Pancreas (tissue), 10 donors: ENCODE data around the gene CA9. TPM values are rescaled to one million over a fixed set of nuclear protein-coding genes. Genes with fewer than 3 reads are reported as not detected.

ENCODE experiments used
- ATAC-seq, 4 donors: fragments of 200-7000 bp; cut with Tn5 transposase; one replicate each; pipeline versions ENCODE4 v1.8.0 to v1.9.1; 2020; ENCODE audit warnings: mild to moderate bottlenecking in 4 of 4, moderate library complexity in 4 of 4
- DNase-seq, 6 donors: peaks; one replicate each; pipeline ENCODE4 v3.0.0-alpha.2; 2020
- FAIRE-seq: peaks from 2 replicates; lab custom pipeline; 2012; peaks lifted over from hg19 to GRCh38; lab: Jason Lieb, UNC
- H3K27ac ChIP-seq, 4 donors: fragments of 200-600 bp; sonication (generic); 1 replicate in 3 of 4; 2 replicates in 1 of 4; pipeline versions ENCODE4 v1.5.0 to v1.8.0; 2020
- H3K27me3 ChIP-seq, 4 donors: fragments of 200-600 bp; one replicate each; pipeline ENCODE4 v1.8.0; 2021
- H3K36me3 ChIP-seq, 3 donors: fragments of 200-600 bp; sonication (generic) in 1 of 3; one replicate each; pipeline versions ENCODE4 v1.5.0 to v1.8.0; 2020 to 2021
- H3K4me1 ChIP-seq, 3 donors: fragments of 200-600 bp; one replicate each; pipeline ENCODE4 v1.8.0; 2021
- H3K4me3 ChIP-seq, 4 donors: fragments of 200-600 bp; sonication (generic) in 2 of 4; one replicate each; pipeline versions ENCODE4 v1.5.0 to v1.8.0; 2020 to 2021
- H3K9me3 ChIP-seq, 4 donors: fragments of 200-600 bp; one replicate each; pipeline ENCODE4 v1.8.0; 2021
- WGBS, 2 donors: extraction: QIAGEN DNeasy Blood & Tissue Kit; methylation state at CpG; one replicate each; pipeline ENCODE4 v1.1.7; 2013; 5-methylcytosine and 5-hydroxymethylcytosine counted together
- intact Hi-C, 3 donors: fragments of 100-400 bp; cut with DNase I; formaldehyde crosslinking; loops; one replicate each; pipeline versions ENCODE4 v1.11.1 to v1.14.2; 2022
- microRNA-seq, 2 donors: library from miRNA; unstranded; fragments of <30 nt; microRNA quantifications; one replicate each; pipeline versions ENCODE4 to v1.1.0, GENCODE V29; 2019 to 2020
- polyA plus RNA-seq, 2 donors: library from polyadenylated mRNA; stranded (reverse); fragments of 200-250 nt; gene quantifications; one replicate each; pipeline ENCODE4 v1.2.3, GENCODE V29; 2013
- total RNA-seq, 6 donors: library from RNA; stranded (reverse); fragmentation: NEBNext Ultra II Directional in 4 of 6; extraction: Animal tissue kit (Norgen Biotek cat#: 25700) in 4 of 6; gene quantifications; one replicate each; pipeline versions ENCODE4 v1.2.1 to v1.2.4, GENCODE V29; 2021 to 2023
- TF ChIP-seq, protein P1 (sequence below), 4 donors: fragments of 200-600 bp; sonication (generic) in 3 of 4; IDR thresholded peaks; one replicate each; pipeline versions ENCODE4 v1.5.0 to v1.8.0; 2021; ENCODE audit warnings: antibody characterized with exemption in 4 of 4
- donor health status: healthy with polysubstance abuse.
- donor health status: DM: no; HTN: no; CAD: no; lungs with moderate emphysema.
- donor health status: DM: no; HTN: no; CAD: no.
- donor health status: control.
- donor health status: control.
- donor health status: Bipolar disorder and iron deficiency.
- donor health status: DM: yes; HTN: yes; CAD: no.
- donor health status: DM: no; HTN: no; CAD: no.
- donor health status: DM: no; HTN: no; CAD: no.
- donor health status: DM: yes; HTN: yes; CAD: no.

Gene CA9
- total and polyA plus RNA-seq, 8 donors, result 1.2 to 75.6 (median 7.9) TPM

DNA sequence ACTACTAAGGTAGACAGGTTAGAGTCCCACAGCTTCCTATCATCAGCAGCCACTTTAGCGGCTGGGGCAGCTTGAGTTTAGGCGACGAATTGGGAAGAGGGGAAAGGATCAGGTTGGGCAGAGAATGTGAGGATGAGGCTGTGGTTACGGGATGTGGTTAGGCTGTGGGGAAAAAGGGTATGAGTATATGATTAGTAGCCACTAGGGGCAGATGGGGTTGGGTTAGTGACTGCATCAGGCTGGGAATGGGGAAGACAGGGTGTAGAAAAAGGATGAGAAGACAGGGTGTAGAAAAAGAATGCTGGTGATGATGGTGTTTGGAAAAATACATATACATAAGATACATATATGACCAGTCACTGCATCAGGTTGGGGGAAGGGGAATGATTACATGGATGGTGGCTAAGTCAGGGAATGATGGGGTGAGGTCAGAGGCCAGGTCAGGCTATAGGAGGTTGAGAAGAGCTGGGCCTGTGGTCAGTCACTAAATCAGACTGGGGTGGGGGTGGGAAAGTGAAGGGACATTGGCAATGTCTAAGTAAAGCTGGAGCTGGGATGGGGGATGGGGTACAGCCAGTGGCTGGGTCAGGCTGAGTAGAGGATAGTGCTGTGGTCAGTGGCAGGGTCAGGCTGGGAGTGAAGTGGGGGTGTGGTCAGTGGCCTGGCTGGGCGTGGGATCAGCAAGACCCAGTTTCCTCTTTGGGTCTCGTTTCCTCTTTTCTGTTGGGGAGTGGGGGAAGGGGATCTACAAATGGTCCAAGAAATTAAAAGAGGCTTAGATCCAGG, 56.2 kb downstream of the CA9 start:
- 45 to 61% methylated on average over 6 of the region's 6 CpGs for WGBS, 2 donors
- FAIRE-seq (no peak), ATAC-seq (no peak), DNase-seq (peak in 1 of 6 donors; percentile 67)
- no peaks in the 10 kb centered on the region for H3K9me3 ChIP-seq
- H3K4me1 ChIP-seq, result peaks cover 25 to 42% (median 26%) of the 10 kb centered on the region in 3 donors
- peak overlapping the region in 1 of 4 donors; percentile 72 for H3K4me3 ChIP-seq
- H3K27ac ChIP-seq, result peak overlapping the region in 2 of 4 donors; percentile 19 to 92
- H3K27me3 ChIP-seq, result no peaks in the 10 kb centered on the region
- intact Hi-C loops, result no loop called here
- TF ChIP-seq, protein P1, sequence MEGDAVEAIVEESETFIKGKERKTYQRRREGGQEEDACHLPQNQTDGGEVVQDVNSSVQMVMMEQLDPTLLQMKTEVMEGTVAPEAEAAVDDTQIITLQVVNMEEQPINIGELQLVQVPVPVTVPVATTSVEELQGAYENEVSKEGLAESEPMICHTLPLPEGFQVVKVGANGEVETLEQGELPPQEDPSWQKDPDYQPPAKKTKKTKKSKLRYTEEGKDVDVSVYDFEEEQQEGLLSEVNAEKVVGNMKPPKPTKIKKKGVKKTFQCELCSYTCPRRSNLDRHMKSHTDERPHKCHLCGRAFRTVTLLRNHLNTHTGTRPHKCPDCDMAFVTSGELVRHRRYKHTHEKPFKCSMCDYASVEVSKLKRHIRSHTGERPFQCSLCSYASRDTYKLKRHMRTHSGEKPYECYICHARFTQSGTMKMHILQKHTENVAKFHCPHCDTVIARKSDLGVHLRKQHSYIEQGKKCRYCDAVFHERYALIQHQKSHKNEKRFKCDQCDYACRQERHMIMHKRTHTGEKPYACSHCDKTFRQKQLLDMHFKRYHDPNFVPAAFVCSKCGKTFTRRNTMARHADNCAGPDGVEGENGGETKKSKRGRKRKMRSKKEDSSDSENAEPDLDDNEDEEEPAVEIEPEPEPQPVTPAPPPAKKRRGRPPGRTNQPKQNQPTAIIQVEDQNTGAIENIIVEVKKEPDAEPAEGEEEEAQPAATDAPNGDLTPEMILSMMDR (IDR thresholded peaks at IDR 0.05), result peak; percentile 11 to 35 (median 26)
- peaks cover 0 to 9% (median under 1%) of the 10 kb centered on the region in 3 donors for H3K36me3 ChIP-seq

DNA sequence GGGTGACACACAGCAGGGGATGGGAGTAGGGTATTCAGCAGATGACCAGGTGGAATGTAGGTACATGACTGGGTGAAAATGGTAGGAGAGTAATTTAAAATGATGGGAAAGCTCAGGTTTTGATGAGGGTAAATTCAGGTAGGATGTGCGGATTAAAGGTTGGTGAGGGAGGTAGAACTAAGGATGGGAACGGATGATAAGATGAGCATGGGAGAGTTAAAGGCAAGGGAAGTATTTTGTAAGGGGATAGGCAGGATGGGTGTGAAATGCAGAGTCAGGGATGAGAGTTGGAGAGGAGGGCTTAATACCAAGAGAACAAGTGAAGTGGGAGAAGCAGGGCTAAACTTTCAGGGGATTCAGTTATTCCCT, 56.7 kb downstream of the CA9 start:
- ATAC-seq (no peak), DNase-seq (no peak), FAIRE-seq (no peak)
- Histone ChIP-seq H3K27ac (peak overlapping the region in 2 of 4 donors; percentile 12 to 92), H3K36me3 (peaks cover 0 to 9% (median 0%) of the 10 kb centered on the region in 3 donors), H3K27me3 (no peaks in the 10 kb centered on the region), H3K4me3 (peak overlapping the region in 3 of 4 donors; percentile 0 to 87 (median 72)), H3K4me1 (peaks cover 25 to 42% (median 26%) of the 10 kb centered on the region in 3 donors), H3K9me3 (no peaks in the 10 kb centered on the region)
- 85 to 93% methylated on average over 2 of the region's 2 CpGs for WGBS, 2 donors
- TF ChIP-seq, protein P1 (IDR thresholded peaks at IDR 0.05), result no peak
- intact Hi-C loops, result no loop called here

Small RNA genes within 50 kb of the gene (microRNA-seq; reads per million reads assigned to microRNA genes)
- gene MIR6852, result 0.29 to 0.39 reads per million in 2 donors

Other genes with a start within 250 kb of the CA9 start
- gene RUSC2, start 183.8 kb upstream of the CA9 start, total RNA-seq, result 10 to 100 TPM in 4 of 6 donors, 1 to 10 TPM in 2; 9.0 to 22.1 (median 12.6) TPM
- 10 to 100 TPM; 24.0 to 27.1 TPM for gene RUSC2, start 183.8 kb upstream of the CA9 start, polyA plus RNA-seq
- gene TESK1, start 68.7 kb upstream of the CA9 start, total RNA-seq, result 10 to 100 TPM; 12.1 to 23.0 (median 14.2) TPM
- gene TESK1, start 68.7 kb upstream of the CA9 start, polyA plus RNA-seq, result 10 to 100 TPM; 38.7 to 56.6 TPM
- 1 to 10 TPM in 5 of 6 donors, under 1 TPM in 1; 0.88 to 3.4 (median 2.9) TPM for gene CD72, start 55.5 kb upstream of the CA9 start, total RNA-seq
- gene CD72, start 55.5 kb upstream of the CA9 start, polyA plus RNA-seq, result 1 to 10 TPM; 3.5 to 7.7 TPM
- gene SIT1, start 23.0 kb upstream of the CA9 start, total RNA-seq, result under 1 TPM in 4 of 6 donors, not detected in 2; 0.25 to 0.59 (median 0.46) TPM
- gene SIT1, start 23.0 kb upstream of the CA9 start, polyA plus RNA-seq, result under 1 TPM; 0.27 to 0.45 TPM
- gene RMRP, start 15.9 kb upstream of the CA9 start, total RNA-seq, result over 10,000 TPM in 4 of 6 donors, 1,000 to 10,000 TPM in 2; 3,151 to 15,171 (median 11,469) TPM
- gene RMRP, start 15.9 kb upstream of the CA9 start, polyA plus RNA-seq, result 100 to 1,000 TPM in 1 of 2 donors, 10 to 100 TPM in 1; 80.5 to 300 TPM
- 10 to 100 TPM; 13.8 to 32.6 (median 19.0) TPM for gene CCDC107, start 15.6 kb upstream of the CA9 start, total RNA-seq
- 10 to 100 TPM; 55.4 to 84.7 TPM for gene CCDC107, start 15.6 kb upstream of the CA9 start, polyA plus RNA-seq
- 1 to 10 TPM in 3 of 6 donors, under 1 TPM in 3; 0.20 to 1.2 (median 0.98) TPM for gene ARHGEF39, start 8.7 kb upstream of the CA9 start, total RNA-seq
- 1 to 10 TPM; 1.4 to 2.0 TPM for gene ARHGEF39, start 8.7 kb upstream of the CA9 start, polyA plus RNA-seq
- gene TPM2, start 16.0 kb downstream of the CA9 start, total RNA-seq, result 10 to 100 TPM; 11.3 to 52.8 (median 22.6) TPM
- gene TPM2, start 16.0 kb downstream of the CA9 start, polyA plus RNA-seq, result 100 to 1,000 TPM; 204 to 227 TPM
- gene TLN1, start 58.3 kb downstream of the CA9 start, total RNA-seq, result 100 to 1,000 TPM in 2 of 6 donors, 10 to 100 TPM in 4; 72.0 to 141 (median 86.6) TPM
- 10 to 100 TPM; 64.5 to 72.7 TPM for gene TLN1, start 58.3 kb downstream of the CA9 start, polyA plus RNA-seq
- 10 to 100 TPM; 15.7 to 24.3 (median 18.8) TPM for gene CREB3, start 58.7 kb downstream of the CA9 start, total RNA-seq
- gene CREB3, start 58.7 kb downstream of the CA9 start, polyA plus RNA-seq, result 10 to 100 TPM; 23.9 to 29.6 TPM
- gene GBA2, start 75.3 kb downstream of the CA9 start, total RNA-seq, result 10 to 100 TPM; 22.0 to 40.6 (median 32.2) TPM
- gene GBA2, start 75.3 kb downstream of the CA9 start, polyA plus RNA-seq, result 10 to 100 TPM; 69.5 to 91.3 TPM
- 10 to 100 TPM; 12.7 to 18.3 (median 15.0) TPM for gene RGP1, start 75.4 kb downstream of the CA9 start, total RNA-seq
- 1 to 10 TPM; 6.8 to 9.3 TPM for gene RGP1, start 75.4 kb downstream of the CA9 start, polyA plus RNA-seq
- 1 to 10 TPM in 1 of 6 donors, under 1 TPM in 1, not detected in 4; 0.67 to 2.3 TPM for gene MSMP, start 80.3 kb downstream of the CA9 start, total RNA-seq
- under 1 TPM in 1 of 2 donors, not detected in 1; 0.49 TPM for gene MSMP, start 80.3 kb downstream of the CA9 start, polyA plus RNA-seq
- gene NPR2, start 117.7 kb downstream of the CA9 start, total RNA-seq, result 1 to 10 TPM; 2.2 to 7.9 (median 2.7) TPM
- 10 to 100 TPM in 1 of 2 donors, 1 to 10 TPM in 1; 8.3 to 14.6 TPM for gene NPR2, start 117.7 kb downstream of the CA9 start, polyA plus RNA-seq
- 1 to 10 TPM in 2 of 6 donors, under 1 TPM in 4; 0.52 to 1.8 (median 0.83) TPM for gene SPAG8, start 138.3 kb downstream of the CA9 start, total RNA-seq
- gene SPAG8, start 138.3 kb downstream of the CA9 start, polyA plus RNA-seq, result 1 to 10 TPM; 1.6 to 3.1 TPM
- gene HINT2, start 141.1 kb downstream of the CA9 start, total RNA-seq, result 10 to 100 TPM; 20.6 to 43.7 (median 29.7) TPM
- gene HINT2, start 141.1 kb downstream of the CA9 start, polyA plus RNA-seq, result 10 to 100 TPM; 51.7 to 64.2 TPM
- gene FAM221B, start 154.8 kb downstream of the CA9 start, total RNA-seq, result not detected
- under 1 TPM in 1 of 2 donors, not detected in 1; 0.11 TPM for gene FAM221B, start 154.8 kb downstream of the CA9 start, polyA plus RNA-seq
- gene TMEM8B, start 155.3 kb downstream of the CA9 start, total RNA-seq, result 10 to 100 TPM in 1 of 6 donors, 1 to 10 TPM in 5; 4.9 to 10.3 (median 7.0) TPM
- 10 to 100 TPM; 11.1 to 17.2 TPM for gene TMEM8B, start 155.3 kb downstream of the CA9 start, polyA plus RNA-seq
- gene OR13J1, start 196.5 kb downstream of the CA9 start, total RNA-seq, result not detected
- gene OR13J1, start 196.5 kb downstream of the CA9 start, polyA plus RNA-seq, result not detected
- gene HRCT1, start 232.3 kb downstream of the CA9 start, total RNA-seq, result 1 to 10 TPM in 3 of 6 donors, under 1 TPM in 3; 0.43 to 1.5 (median 0.83) TPM
- gene HRCT1, start 232.3 kb downstream of the CA9 start, polyA plus RNA-seq, result 1 to 10 TPM in 1 of 2 donors, under 1 TPM in 1; 0.33 to 1.5 TPM
- under 1 TPM in 5 of 6 donors, not detected in 1; 0.12 to 0.74 (median 0.44) TPM for gene SPAAR, start 235.6 kb downstream of the CA9 start, total RNA-seq
- gene SPAAR, start 235.6 kb downstream of the CA9 start, polyA plus RNA-seq, result 1 to 10 TPM in 1 of 2 donors, under 1 TPM in 1; 0.31 to 1.6 TPM